Stimulated activated CD4-positive, alpha-beta T cell treated with anti-CD3 and anti-CD28 coated beads, Interleukin-4, amount 100 ng/mL, for 24 hours (primary cell): Measurements from ENCODE around the gene RUNX3.
"Not testable (repeated sequence)": the region's sequence is repeated elsewhere in the genome, so short reads cannot be mapped to it uniquely, and the experiment has no call there.

Source experiments
- DNase-seq: peaks from one replicate; pipeline ENCODE4 v3.0.0-alpha.2; 2020

The RUNX3 gene

GRCh38 chr1:24911651-24912155, 18.4 kb downstream of the RUNX3 start:
- DNase-seq = no peak

- peak; percentile 69 for DNase-seq
These were observed 19.1 kb downstream of the RUNX3 start for GRCh38 chr1:24910751-24911650.

- DNase-seq = no peak
These were observed 19.9 kb downstream of the RUNX3 start for GRCh38 chr1:24910210-24910609.

- no peak for DNase-seq
These were observed 20.6 kb downstream of the RUNX3 start for GRCh38 chr1:24909388-24909898.

GRCh38 chr1:24908591-24909259, 21.4 kb downstream of the RUNX3 start:
- DNase-seq = no peak

GRCh38 chr1:24907587-24908294, 22.3 kb downstream of the RUNX3 start:
- DNase-seq = not testable (repeated sequence)

GRCh38 chr1:24906760-24907490, 23.2 kb downstream of the RUNX3 start:
- no peak for DNase-seq

GRCh38 chr1:24905979-24906720, 23.9 kb downstream of the RUNX3 start:
- DNase-seq = peak; percentile 2

- DNase-seq = peak; percentile 3
These were observed 24.6 kb downstream of the RUNX3 start for GRCh38 chr1:24905355-24905978.

- DNase-seq = peak; percentile 2
These were observed 25.2 kb downstream of the RUNX3 start for GRCh38 chr1:24904731-24905354.

- peak; percentile 3 for DNase-seq
These were observed 25.9 kb downstream of the RUNX3 start for GRCh38 chr1:24903955-24904730.

GRCh38 chr1:24903560-24903954, 26.5 kb downstream of the RUNX3 start:
- DNase-seq = peak; percentile 1

- DNase-seq = peak; percentile 2
These were observed 27.0 kb downstream of the RUNX3 start for GRCh38 chr1:24903011-24903461.

GRCh38 chr1:24902471-24902891, 27.6 kb downstream of the RUNX3 start:
- DNase-seq = peak; percentile 3

GRCh38 chr1:24901791-24902470, 28.1 kb downstream of the RUNX3 start:
- peak; percentile 3 for DNase-seq

GRCh38 chr1:24900985-24901781, 28.9 kb downstream of the RUNX3 start:
- peak; percentile 3 for DNase-seq

- no peak for DNase-seq
These were observed 29.6 kb downstream of the RUNX3 start for GRCh38 chr1:24900486-24900849.
